Nephron progenitor cell (in vitro differentiated cells): ENCODE results near the gene LMF2.

ENCODE experiments used
- DNase-seq: peaks from one replicate; pipeline ENCODE4 v3.0.0; 2021
- H3K27ac Mint-ChIP-seq: 2 replicates; pipeline ENCODE4 v1.8.0; 2021; ENCODE audit warnings: mild to moderate bottlenecking, moderate library complexity, mixed read lengths
- H3K27me3 Mint-ChIP-seq: 2 replicates; pipeline ENCODE4 v1.8.0; 2021; ENCODE audit warnings: mild to moderate bottlenecking, low read depth, mixed read lengths; ENCODE audit not compliant: poor library complexity
- H3K36me3 Mint-ChIP-seq: 2 replicates; pipeline ENCODE4 v1.8.0; 2021; ENCODE audit warnings: low read depth, mixed read lengths
- H3K4me1 Mint-ChIP-seq: 2 replicates; pipeline ENCODE4 v1.8.0; 2021; ENCODE audit warnings: mixed read lengths
- H3K4me3 Mint-ChIP-seq: 2 replicates; pipeline ENCODE4 v1.8.0; 2021; ENCODE audit warnings: mild to moderate bottlenecking, moderate library complexity, mixed read lengths
- H3K9me3 Mint-ChIP-seq: 2 replicates; pipeline ENCODE4 v1.8.0; 2021; ENCODE audit warnings: mild to moderate bottlenecking, moderate library complexity, mixed read lengths
- CTCF ChIP-seq: fragments of 200-600 bp; sonication (generic); IDR thresholded peaks from 2 replicates; pipeline ENCODE4 v1.5.0; 2021; ENCODE audit warnings: antibody characterized with exemption

LMF2 gene

GRCh38 chr22:50463188-50463900, 44.2 kb downstream of the LMF2 start:
- Mint-ChIP-seq H3K4me3 (no peak overlapping the region), H3K27ac (peak overlapping the region; percentile 59), H3K36me3 (peaks cover 18% of the 10 kb centered on the region), H3K9me3 (no peaks in the 10 kb centered on the region), H3K27me3 (no peaks in the 10 kb centered on the region), H3K4me1 (no peaks in the 10 kb centered on the region)
- DNase-seq, result no peak
- no peak for TF ChIP-seq CTCF

DNA sequence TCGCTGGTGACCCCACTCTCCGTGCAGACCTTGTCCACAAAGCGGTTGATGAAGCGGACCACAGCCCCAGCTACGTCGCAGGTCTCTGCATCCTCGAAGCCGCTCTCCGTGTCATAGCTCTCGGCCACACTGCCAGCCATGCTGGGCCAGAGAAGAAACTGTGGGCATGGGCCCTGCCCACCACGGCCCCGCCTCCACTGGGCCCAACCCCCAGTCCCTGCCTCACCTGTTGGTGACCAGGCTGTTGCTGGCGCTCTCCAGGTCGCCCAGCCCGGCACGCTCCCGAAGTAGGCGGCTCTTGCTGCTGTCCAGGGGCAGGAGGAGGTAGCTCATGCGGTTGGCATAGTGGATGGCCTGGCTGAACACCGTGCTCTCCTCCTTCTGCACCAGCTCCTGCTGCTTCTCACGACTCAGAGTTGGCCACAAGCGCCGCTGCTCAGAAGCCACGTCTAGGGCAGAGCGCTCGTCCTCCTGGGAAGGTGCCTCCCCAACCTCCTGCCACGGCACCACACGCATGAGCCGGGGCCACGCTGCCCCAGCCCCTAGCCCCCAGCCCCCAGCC, 45.4 kb downstream of the LMF2 start:
- Mint-ChIP-seq H3K27ac (no peak overlapping the region), H3K4me1 (no peaks in the 10 kb centered on the region), H3K4me3 (no peak overlapping the region), H3K36me3 (peaks cover 18% of the 10 kb centered on the region), H3K27me3 (no peaks in the 10 kb centered on the region), H3K9me3 (no peaks in the 10 kb centered on the region)
- TF ChIP-seq CTCF, result no peak
- no peak for DNase-seq

DNA sequence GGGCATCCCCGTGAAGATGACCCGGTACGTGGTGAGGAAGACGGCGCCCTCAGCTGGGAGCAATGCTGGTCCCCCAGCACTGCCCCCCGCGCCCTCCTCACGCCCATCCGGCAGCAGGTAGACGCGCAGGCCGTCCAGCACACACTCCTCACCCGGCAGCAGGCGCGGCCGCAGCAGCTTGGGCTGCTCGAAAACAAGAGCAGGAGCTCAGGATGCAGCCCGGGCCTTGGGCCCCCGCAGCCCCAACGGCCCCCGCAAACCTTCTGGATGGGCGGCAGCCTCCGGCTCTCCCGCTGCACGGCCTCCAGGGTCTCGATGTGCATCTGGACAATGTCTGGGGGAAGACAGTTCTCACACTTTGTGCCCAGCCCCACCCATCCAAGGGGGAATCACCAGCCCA, 46.0 kb downstream of the LMF2 start:
- Mint-ChIP-seq H3K9me3 (no peaks in the 10 kb centered on the region), H3K4me3 (no peak overlapping the region), H3K27ac (no peak overlapping the region), H3K4me1 (no peaks in the 10 kb centered on the region), H3K27me3 (no peaks in the 10 kb centered on the region), H3K36me3 (peaks cover 12% of the 10 kb centered on the region)
- TF ChIP-seq CTCF, result no peak
- DNase-seq, result no peak

GRCh38 chr22:50460938-50461337, 46.6 kb downstream of the LMF2 start:
- no peak overlapping the region for H3K27ac Mint-ChIP-seq
- H3K36me3 Mint-ChIP-seq, result peaks cover 9% of the 10 kb centered on the region
- no peak for TF ChIP-seq CTCF
- H3K9me3 Mint-ChIP-seq, result no peaks in the 10 kb centered on the region
- no peaks in the 10 kb centered on the region for H3K4me1 Mint-ChIP-seq
- DNase-seq, result no peak
- no peaks in the 10 kb centered on the region for H3K27me3 Mint-ChIP-seq
- H3K4me3 Mint-ChIP-seq, result no peak overlapping the region

- Mint-ChIP-seq H3K27ac (no peak overlapping the region), H3K4me1 (no peaks in the 10 kb centered on the region), H3K4me3 (no peak overlapping the region), H3K27me3 (no peaks in the 10 kb centered on the region), H3K36me3 (peaks cover 13% of the 10 kb centered on the region), H3K9me3 (no peaks in the 10 kb centered on the region)
- no peak for DNase-seq
- no peak for TF ChIP-seq CTCF
Observed at GRCh38 chr22:50459496-50460140, 47.9 kb downstream of the LMF2 start.
